Measurements from ENCODE around the gene SYDE2.

DNA sequence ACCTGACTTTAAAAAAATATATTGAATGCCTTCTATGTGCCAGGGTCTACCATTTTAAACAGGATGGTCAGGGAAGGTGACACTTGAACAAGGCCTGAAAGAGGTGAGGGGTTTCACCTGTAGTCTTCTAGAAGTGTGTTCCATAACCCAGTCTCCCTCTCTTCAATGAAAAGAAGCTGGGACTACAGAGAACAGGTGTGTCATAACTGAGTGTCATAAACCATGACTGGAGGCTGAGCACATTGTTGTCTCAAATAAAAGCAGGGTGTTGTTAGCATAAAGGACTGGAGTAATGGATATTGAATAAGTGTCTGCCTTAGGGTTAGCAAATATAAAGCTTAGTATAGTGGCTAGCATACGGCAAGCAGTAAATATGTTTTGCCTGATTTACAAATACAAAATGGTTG is 65.4 kb downstream of the SYDE2 start:
- TF ChIP-seq, protein P1, sequence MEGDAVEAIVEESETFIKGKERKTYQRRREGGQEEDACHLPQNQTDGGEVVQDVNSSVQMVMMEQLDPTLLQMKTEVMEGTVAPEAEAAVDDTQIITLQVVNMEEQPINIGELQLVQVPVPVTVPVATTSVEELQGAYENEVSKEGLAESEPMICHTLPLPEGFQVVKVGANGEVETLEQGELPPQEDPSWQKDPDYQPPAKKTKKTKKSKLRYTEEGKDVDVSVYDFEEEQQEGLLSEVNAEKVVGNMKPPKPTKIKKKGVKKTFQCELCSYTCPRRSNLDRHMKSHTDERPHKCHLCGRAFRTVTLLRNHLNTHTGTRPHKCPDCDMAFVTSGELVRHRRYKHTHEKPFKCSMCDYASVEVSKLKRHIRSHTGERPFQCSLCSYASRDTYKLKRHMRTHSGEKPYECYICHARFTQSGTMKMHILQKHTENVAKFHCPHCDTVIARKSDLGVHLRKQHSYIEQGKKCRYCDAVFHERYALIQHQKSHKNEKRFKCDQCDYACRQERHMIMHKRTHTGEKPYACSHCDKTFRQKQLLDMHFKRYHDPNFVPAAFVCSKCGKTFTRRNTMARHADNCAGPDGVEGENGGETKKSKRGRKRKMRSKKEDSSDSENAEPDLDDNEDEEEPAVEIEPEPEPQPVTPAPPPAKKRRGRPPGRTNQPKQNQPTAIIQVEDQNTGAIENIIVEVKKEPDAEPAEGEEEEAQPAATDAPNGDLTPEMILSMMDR (conservative IDR thresholded peaks at IDR 0.05) = no peak
- TF ChIP-seq ZFX (IDR thresholded peaks at IDR 0.05) = no peak

Measured in C4-2B (cell line).